Esophagus squamous epithelium (tissue), 4 donors: ENCODE results near the gene GPR137B.

ENCODE experiments used
- CTCF ChIP-seq, 6 experiments: fragments of 450-650 bp in 4 of 6; fragments of 200-600 bp in 2 of 6; sonication (generic) in 2 of 6; IDR thresholded peaks; one replicate each; pipeline ENCODE4 v1.5.1; 2016 to 2019; ENCODE audit warnings: antibody characterized with exemption in 6 of 6, mild to moderate bottlenecking in 4 of 6, moderate library complexity in 4 of 6
- POLR2A ChIP-seq, 4 donors: fragments of 450-650 bp; IDR thresholded peaks; one replicate each; pipeline ENCODE4 v1.6.1; 2017; ENCODE audit warnings: antibody characterized with exemption in 4 of 4, mild to moderate bottlenecking in 4 of 4, moderate library complexity in 3 of 4

GRCh38 chr1:236150311-236150955 is 8.1 kb downstream of the GPR137B start:
- TF ChIP-seq CTCF (IDR thresholded peaks at IDR 0.05) (no peak), POLR2A (IDR thresholded peaks at IDR 0.05) (no peak)
